Caco-2 (cell line): ENCODE data around the gene FOXO4. TPM values are rescaled to one million over a fixed set of nuclear protein-coding genes. Genes with fewer than 3 reads are reported as not detected.

Experiments used
- BruUV-seq: library from RNA; stranded (reverse); fragments of 400-500 nt; replicated peaks from 2 replicates; lab custom pipeline; 2021; lab: Mats Ljungman, UMichigan
- CTCF ChIA-PET: fragments of 300-600 bp; sonication (Branson Sonifier 250); formaldehyde crosslinking; loops from one replicate; lab custom pipeline; 2022; ENCODE audit warnings: antibody characterized with exemption; lab: Charles Lee
- POLR2A ChIA-PET: fragments of 300-600 bp; sonication (Branson Sonifier 250); formaldehyde crosslinking; loops from one replicate; lab custom pipeline; 2022; ENCODE audit warnings: antibody characterized with exemption; lab: Charles Lee
- DNase-seq, 2 experiments: peaks; one replicate each; pipeline versions ENCODE4 v3.0.0 to v3.0.0-alpha.2; 2020 to 2022
- H3K27me3 ChIP-seq: replicated peaks from 2 replicates; pipeline ENCODE4 v1.6.0; 2011; ENCODE audit warnings: low read length; ENCODE audit not compliant: control insufficient read depth, insufficient read depth
- H3K36me3 ChIP-seq: 2 replicates; pipeline ENCODE4 v1.5.1; 2011; ENCODE audit warnings: low read length; ENCODE audit not compliant: control insufficient read depth, insufficient read depth
- H3K4me1 ChIP-seq: fragments of 250-450 bp; sonication (Bioruptor Pico); 2 replicates; pipeline ENCODE4 v1.5.1; 2020; ENCODE audit warnings: mild to moderate bottlenecking
- H3K4me3 ChIP-seq: 2 replicates; pipeline ENCODE4 v1.5.1; 2011; ENCODE audit warnings: low read depth, mild to moderate bottlenecking, control low read depth, low read length
- H3K9me3 ChIP-seq: fragments of 250-450 bp; sonication (Bioruptor Pico); 2 replicates; pipeline ENCODE4 v1.5.1; 2020; ENCODE audit warnings: mild to moderate bottlenecking, moderate library complexity
- H3K27ac Mint-ChIP-seq: one replicate; pipeline ENCODE4 v1.8.0; 2022; ENCODE audit warnings: mixed read lengths; ENCODE audit not compliant: unreplicated experiment
- H3K27me3 Mint-ChIP-seq: one replicate; pipeline ENCODE4 v1.8.0; 2022; ENCODE audit warnings: mixed read lengths; ENCODE audit not compliant: insufficient read depth, unreplicated experiment
- H3K36me3 Mint-ChIP-seq: one replicate; pipeline ENCODE4 v1.8.0; 2022; ENCODE audit warnings: mild to moderate bottlenecking, mixed read lengths; ENCODE audit not compliant: insufficient read depth, unreplicated experiment
- H3K4me1 Mint-ChIP-seq: one replicate; pipeline ENCODE4 v1.8.0; 2022; ENCODE audit warnings: low read depth, mixed read lengths; ENCODE audit not compliant: unreplicated experiment
- H3K4me3 Mint-ChIP-seq: one replicate; pipeline ENCODE4 v1.8.0; 2022; ENCODE audit warnings: mild to moderate bottlenecking, moderate library complexity, mixed read lengths; ENCODE audit not compliant: unreplicated experiment
- H3K9me3 Mint-ChIP-seq: one replicate; pipeline ENCODE4 v1.8.0; 2022; ENCODE audit warnings: mixed read lengths; ENCODE audit not compliant: unreplicated experiment
- CTCF ChIP-seq, 2 experiments: fragments of 200-600 bp in 1 of 2; IDR thresholded peaks; 1 replicate in 1 of 2; 2 replicates in 1 of 2; pipeline versions ENCODE4 v1.5.1 to v1.8.0; 2011 to 2022; ENCODE audit warnings: antibody characterized with exemption in 1 of 2, control low read depth in 1 of 2, inconsistent platforms in 1 of 2, low read depth in 1 of 2, low read length in 1 of 2, mild to moderate bottlenecking in 1 of 2, moderate library complexity in 1 of 2; ENCODE audit not compliant: insufficient read depth in 1 of 2, severe bottlenecking in 1 of 2, unreplicated experiment in 1 of 2
- intact Hi-C: fragments of 100-400 bp; cut with micrococcal nuclease; formaldehyde crosslinking; loops from one replicate; pipeline ENCODE4 v1.10.0; 2022; ENCODE audit not compliant: unreplicated experiment
- total RNA-seq: library from RNA; stranded (reverse); gene quantifications from 2 replicates; pipeline ENCODE4 v1.2.3, GENCODE V29; 2022

The FOXO4 gene
- total RNA-seq, 1 experiment from 2014 or later, result 17.4 TPM

- H3K36me3 Mint-ChIP-seq, result peaks cover 4% of the 10 kb centered on the region
- intact Hi-C loops, result no loop called here
- no peak for TF ChIP-seq CTCF (IDR thresholded peaks at IDR 0.05; ENCODE audit: insufficient read depth in 1 of 2, low read depth in 1 of 2, low read length in 1 of 2, severe bottlenecking in 1 of 2, unreplicated experiment in 1 of 2)
Observed at GRCh38 chrX:71053217-71053621, 42.4 kb upstream of the FOXO4 start.

GRCh38 chrX:71056867-71057266, 38.8 kb upstream of the FOXO4 start:
- BruUV-seq, result no TSS peak
- H3K4me1 Mint-ChIP-seq, result peaks cover 9% of the 10 kb centered on the region
- H3K36me3 ChIP-seq, result no peaks in the 10 kb centered on the region
- no peak overlapping the region for H3K27ac Mint-ChIP-seq
- intact Hi-C loops, result no loop called here
- POLR2A ChIA-PET, result no interaction called here
- H3K36me3 Mint-ChIP-seq, result peaks cover 27% of the 10 kb centered on the region
- CTCF ChIA-PET, result no interaction called here
- H3K27me3 Mint-ChIP-seq, result no peaks in the 10 kb centered on the region
- H3K4me1 ChIP-seq, result peaks cover 9% of the 10 kb centered on the region
- H3K9me3 Mint-ChIP-seq, result no peaks in the 10 kb centered on the region
- DNase-seq, result no peak
- H3K4me3 ChIP-seq, result no peak overlapping the region
- H3K4me3 Mint-ChIP-seq, result no peak overlapping the region
- TF ChIP-seq CTCF (IDR thresholded peaks at IDR 0.05; ENCODE audit: insufficient read depth in 1 of 2, low read depth in 1 of 2, low read length in 1 of 2, severe bottlenecking in 1 of 2, unreplicated experiment in 1 of 2), result no peak
- H3K27me3 ChIP-seq, result no peaks in the 10 kb centered on the region
- no peaks in the 10 kb centered on the region for H3K9me3 ChIP-seq

More at GRCh38 chrX:71053217-71053621, 42.4 kb upstream of the FOXO4 start:
- BruUV-seq, result no TSS peak
- no peaks in the 10 kb centered on the region for H3K27me3 ChIP-seq
- H3K9me3 Mint-ChIP-seq, result no peaks in the 10 kb centered on the region
- H3K27ac Mint-ChIP-seq, result no peak overlapping the region
- no peak overlapping the region for H3K4me3 ChIP-seq
- CTCF ChIA-PET, result no interaction called here
- no peaks in the 10 kb centered on the region for H3K27me3 Mint-ChIP-seq
- POLR2A ChIA-PET, result no interaction called here
- H3K4me1 ChIP-seq, result peaks cover 9% of the 10 kb centered on the region
- no peak for DNase-seq
- no peak overlapping the region for H3K4me3 Mint-ChIP-seq
- no peaks in the 10 kb centered on the region for H3K36me3 ChIP-seq
- H3K9me3 ChIP-seq, result no peaks in the 10 kb centered on the region
- peaks cover 5% of the 10 kb centered on the region for H3K4me1 Mint-ChIP-seq

DNA sequence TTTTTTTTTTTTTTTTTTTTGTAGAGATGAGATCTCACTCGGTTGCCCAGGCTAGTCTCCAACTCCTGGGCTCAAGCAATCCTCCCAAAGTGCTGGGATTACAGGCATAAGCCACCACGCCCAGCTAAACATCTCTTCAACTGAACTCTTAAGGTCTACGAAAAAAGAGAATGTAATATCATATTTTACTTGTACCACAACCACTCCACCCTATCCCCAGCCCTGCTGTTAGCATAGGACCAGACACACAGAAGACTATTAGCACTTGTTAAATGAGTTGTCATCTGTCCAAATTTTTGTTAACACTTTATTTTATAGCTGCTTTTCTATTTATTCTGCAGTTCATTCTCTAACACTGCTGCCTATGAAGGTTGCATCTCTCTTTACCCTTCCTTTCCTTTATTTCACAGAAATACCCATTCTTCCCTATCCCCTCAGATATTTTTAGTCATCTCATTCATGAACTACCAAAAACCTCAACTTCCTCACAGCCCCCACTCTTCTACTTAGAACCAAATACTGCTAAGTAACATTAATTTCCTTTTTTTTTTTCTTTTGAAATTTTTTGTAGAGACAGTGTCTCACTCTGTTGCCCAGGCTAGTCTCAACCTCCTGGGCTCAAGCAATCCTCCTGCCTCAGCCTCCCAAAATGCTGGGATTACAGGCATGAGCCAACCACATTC, 37.7 kb upstream of the FOXO4 start:
- no peak for DNase-seq
- CTCF ChIA-PET, result no interaction called here
- Mint-ChIP-seq H3K4me1 (peaks cover 9% of the 10 kb centered on the region), H3K27ac (no peak overlapping the region), H3K27me3 (no peaks in the 10 kb centered on the region), H3K36me3 (peaks cover 34% of the 10 kb centered on the region), H3K4me3 (no peak overlapping the region), H3K9me3 (no peaks in the 10 kb centered on the region)
- Histone ChIP-seq H3K9me3 (no peaks in the 10 kb centered on the region), H3K27me3 (no peaks in the 10 kb centered on the region), H3K4me1 (peaks cover 9% of the 10 kb centered on the region), H3K4me3 (no peak overlapping the region), H3K36me3 (no peaks in the 10 kb centered on the region)
- intact Hi-C loops, result no loop called here
- BruUV-seq, result no TSS peak
- no peak for TF ChIP-seq CTCF (IDR thresholded peaks at IDR 0.05; ENCODE audit: insufficient read depth in 1 of 2, low read depth in 1 of 2, low read length in 1 of 2, severe bottlenecking in 1 of 2, unreplicated experiment in 1 of 2)
- POLR2A ChIA-PET, result interaction anchor here (0.6 kb wide), 1 partner anchor 8 kb away, joined by 3 read pairs; no protein-coding TSS in a partner anchor
